Erythroblast (primary cell): ENCODE data around the gene FRRS1.
"Not testable (repeated sequence)": the region's sequence is repeated elsewhere in the genome, so short reads cannot be mapped to it uniquely, and the experiment has no call there.

ENCODE experiments used
- DNase-seq, 2 experiments: peaks; one replicate each; lab custom pipeline; 2025; lab: John Stamatoyannopoulos, UW
- GATA1 ChIP-seq: IDR thresholded peaks from 2 replicates; pipeline ENCODE4 v1.6.1; 2011; ENCODE audit warnings: low read depth, mild to moderate bottlenecking, control low read depth, low read length, moderate library complexity
- POLR2A ChIP-seq: IDR thresholded peaks from 2 replicates; pipeline ENCODE4 v1.6.1; 2011; ENCODE audit warnings: mild to moderate bottlenecking, low read length

Gene FRRS1, protein sequence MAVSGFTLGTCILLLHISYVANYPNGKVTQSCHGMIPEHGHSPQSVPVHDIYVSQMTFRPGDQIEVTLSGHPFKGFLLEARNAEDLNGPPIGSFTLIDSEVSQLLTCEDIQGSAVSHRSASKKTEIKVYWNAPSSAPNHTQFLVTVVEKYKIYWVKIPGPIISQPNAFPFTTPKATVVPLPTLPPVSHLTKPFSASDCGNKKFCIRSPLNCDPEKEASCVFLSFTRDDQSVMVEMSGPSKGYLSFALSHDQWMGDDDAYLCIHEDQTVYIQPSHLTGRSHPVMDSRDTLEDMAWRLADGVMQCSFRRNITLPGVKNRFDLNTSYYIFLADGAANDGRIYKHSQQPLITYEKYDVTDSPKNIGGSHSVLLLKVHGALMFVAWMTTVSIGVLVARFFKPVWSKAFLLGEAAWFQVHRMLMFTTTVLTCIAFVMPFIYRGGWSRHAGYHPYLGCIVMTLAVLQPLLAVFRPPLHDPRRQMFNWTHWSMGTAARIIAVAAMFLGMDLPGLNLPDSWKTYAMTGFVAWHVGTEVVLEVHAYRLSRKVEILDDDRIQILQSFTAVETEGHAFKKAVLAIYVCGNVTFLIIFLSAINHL

DNA sequence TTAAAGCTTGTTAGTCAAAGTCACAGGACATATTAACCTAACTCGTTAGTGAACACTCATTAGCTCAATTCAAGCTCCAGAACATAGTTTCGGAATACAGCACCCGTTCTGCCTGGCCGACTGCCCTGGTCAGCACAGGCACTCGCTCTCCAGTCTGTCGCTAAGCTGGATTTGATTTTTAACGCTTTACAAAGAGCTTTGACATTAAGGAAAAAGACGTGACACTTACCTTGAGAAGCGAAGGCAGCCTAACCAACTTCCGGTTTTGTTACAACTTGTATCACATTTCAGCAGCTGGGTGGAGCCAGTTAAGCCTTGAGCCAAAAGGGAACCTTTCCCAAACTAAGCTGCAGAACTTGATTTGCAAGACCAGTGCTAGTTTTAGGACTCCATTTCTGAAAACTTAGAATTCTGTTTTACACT lies at the start of gene FRRS1:
Gene FRRS1 (minus strand): TSS at position 258 of the 423 bp plus-strand sequence. CDS start 17,867 bp downstream, outside the sequence.
- peak; percentile 88 to 92 for DNase-seq
- TF ChIP-seq POLR2A (peak; percentile 87), GATA1 (no peak)

GRCh38 chr1:99814373-99814900 lies 48.0 kb upstream of the FRRS1 start:
- DNase-seq, result no peak
- no peak for TF ChIP-seq GATA1
- TF ChIP-seq POLR2A, result no peak

DNA sequence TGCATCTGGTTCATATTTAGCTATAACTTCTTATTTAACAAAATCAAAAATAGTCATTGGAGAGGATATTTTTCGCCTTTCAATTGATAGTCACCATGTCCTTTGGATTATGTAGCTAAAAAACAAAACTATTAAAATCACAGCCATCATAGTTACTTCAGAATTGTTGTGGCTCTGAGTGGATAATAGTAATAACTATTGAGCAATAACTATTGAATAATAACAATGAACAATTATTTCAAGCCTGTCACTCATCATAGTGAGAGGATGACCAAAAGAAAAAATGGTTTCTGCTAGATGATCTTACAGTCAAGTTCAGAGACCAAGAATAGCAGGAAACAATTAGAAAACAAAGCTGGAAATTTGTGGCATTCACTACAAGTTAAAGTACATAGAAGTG lies 45.3 kb upstream of the FRRS1 start:
- TF ChIP-seq POLR2A, result no peak
- no peak for TF ChIP-seq GATA1
- no peak for DNase-seq

DNA sequence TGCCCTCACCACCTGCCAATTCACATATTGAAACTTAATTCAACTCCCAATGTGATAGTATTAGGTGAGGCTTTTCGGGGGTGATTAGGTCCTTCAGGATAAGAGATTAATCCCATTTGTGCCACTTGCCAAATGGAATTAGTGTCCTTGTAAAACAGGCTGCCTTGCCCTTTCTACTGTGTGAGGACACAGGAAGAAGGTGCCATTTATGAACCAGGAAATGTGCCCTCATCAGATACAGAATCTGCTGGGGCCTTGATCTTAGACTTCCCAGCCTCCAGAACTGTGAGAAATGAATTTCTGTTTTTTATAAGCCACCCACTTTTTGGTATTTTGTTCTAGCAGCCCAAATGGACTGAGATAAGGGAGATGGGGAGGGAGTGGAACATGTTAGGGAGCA lies 44.6 kb upstream of the FRRS1 start:
- TF ChIP-seq POLR2A, result no peak
- TF ChIP-seq GATA1, result no peak

GRCh38 chr1:99808391-99809115 lies 42.1 kb upstream of the FRRS1 start:
- peak; percentile 88 to 90 for DNase-seq
- no peak for TF ChIP-seq GATA1
- no peak for TF ChIP-seq POLR2A

More for the DNA sequence above, 44.6 kb upstream of the FRRS1 start:
- peak in 1 of 2 experiments; percentile 12 for DNase-seq

DNA sequence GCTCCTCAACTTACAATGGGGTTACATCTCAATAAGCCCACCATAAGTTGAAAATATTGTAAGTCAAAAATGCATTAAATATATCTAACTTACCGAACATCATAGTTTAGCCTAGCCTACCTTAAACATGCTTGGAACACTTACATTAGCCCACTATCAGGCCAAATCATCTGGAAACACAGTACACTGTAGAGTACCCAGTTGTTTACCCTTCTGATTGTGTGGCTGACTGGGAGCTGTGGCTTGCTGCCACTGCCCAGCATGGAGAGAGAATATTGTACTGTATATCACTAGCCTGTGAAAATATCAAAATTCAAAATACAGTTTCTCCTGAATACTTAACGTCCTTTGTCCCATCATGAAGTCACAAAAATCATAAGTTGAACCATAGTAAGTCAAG lies 40.4 kb upstream of the FRRS1 start:
- TF ChIP-seq GATA1 (no peak), POLR2A (no peak)
- DNase-seq, result peak in 1 of 2 experiments; percentile 12

- TF ChIP-seq GATA1, result no peak
- no peak for TF ChIP-seq POLR2A
- no peak for DNase-seq
These were observed 35.1 kb upstream of the FRRS1 start for GRCh38 chr1:99801584-99801983.

- DNase-seq, result not testable (repeated sequence)
These were observed 27.4 kb upstream of the FRRS1 start for GRCh38 chr1:99793861-99794260.

DNA sequence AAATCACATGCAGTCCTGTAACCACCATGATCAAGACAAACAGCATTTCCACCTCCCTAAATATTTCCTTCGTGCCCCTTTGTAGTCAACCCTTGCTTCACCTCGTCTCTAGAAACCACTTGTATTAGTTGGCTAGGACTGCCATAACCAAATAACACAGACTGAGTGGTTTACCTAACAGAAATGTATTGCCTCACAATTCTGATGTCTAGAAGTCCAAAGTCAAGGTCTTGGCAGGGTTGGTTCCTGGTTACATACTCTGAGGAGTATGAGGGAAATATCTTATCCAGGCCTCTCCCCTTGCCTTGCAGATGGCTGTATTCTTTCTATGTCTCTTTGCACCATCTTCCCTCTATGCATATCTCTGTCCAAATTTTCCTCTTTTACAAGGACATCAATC lies 23.3 kb upstream of the FRRS1 start:
- no peak for DNase-seq
- TF ChIP-seq GATA1 (no peak), POLR2A (no peak)

DNA sequence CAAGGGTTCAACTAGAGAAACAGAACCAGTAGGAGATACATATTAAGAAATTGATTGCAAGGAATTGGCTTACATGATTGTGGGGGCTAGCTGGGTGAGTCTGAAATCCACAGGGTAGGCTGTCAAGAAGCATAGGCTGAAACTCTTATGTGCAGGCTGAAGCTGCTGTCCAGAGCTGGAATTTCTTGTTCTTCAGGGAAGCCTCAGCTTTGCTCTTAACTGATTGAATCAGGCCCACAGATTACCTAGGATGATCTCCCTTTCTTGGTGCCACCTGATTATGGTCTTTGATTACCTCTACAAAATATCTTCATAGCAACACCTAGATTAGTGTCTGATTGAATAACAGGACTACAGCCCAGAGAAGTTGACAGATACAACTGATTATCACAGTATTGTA lies 22.5 kb upstream of the FRRS1 start:
- no peak for DNase-seq
- TF ChIP-seq GATA1, result no peak
- TF ChIP-seq POLR2A, result no peak

- DNase-seq, result no peak
- TF ChIP-seq GATA1, result no peak
- TF ChIP-seq POLR2A, result no peak
These were observed 20.5 kb upstream of the FRRS1 start for GRCh38 chr1:99786751-99787501.

DNA sequence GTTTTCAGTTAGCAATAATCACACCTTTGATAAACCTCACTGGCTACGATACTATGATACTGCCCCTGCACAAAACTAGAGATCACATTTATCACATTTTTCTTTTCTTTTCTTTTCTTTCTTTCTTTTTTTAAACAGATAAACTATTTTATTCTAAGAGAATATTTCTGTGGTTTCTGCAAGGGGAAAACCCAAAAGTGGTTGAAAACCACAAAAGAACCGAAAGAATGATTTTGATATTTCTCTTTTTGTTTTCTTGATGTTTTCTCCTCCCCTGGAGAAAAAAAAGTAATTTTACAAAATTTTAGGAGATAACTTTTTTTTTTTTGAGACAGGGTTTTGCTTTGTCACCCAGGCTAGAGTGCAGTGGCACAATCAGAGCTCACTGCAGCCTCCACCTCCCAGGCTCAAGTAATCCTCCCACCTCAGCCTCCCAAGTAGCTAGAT lies 18.4 kb upstream of the FRRS1 start:
- no peak for TF ChIP-seq GATA1
- no peak for TF ChIP-seq POLR2A
- DNase-seq, result no peak

- no peak for DNase-seq
- no peak for TF ChIP-seq GATA1
- no peak for TF ChIP-seq POLR2A
These were observed 17.7 kb upstream of the FRRS1 start for GRCh38 chr1:99784143-99784542.

- TF ChIP-seq GATA1 (no peak), POLR2A (no peak)
These were observed 16.5 kb upstream of the FRRS1 start for GRCh38 chr1:99782920-99783319.

More at GRCh38 chr1:99782920-99783319, 16.5 kb upstream of the FRRS1 start:
- no peak for DNase-seq
